Common myeloid progenitor, CD34-positive (primary cell): ENCODE data around the gene GMEB1.
"Not testable (repeated sequence)": the region's sequence is repeated elsewhere in the genome, so short reads cannot be mapped to it uniquely, and the experiment has no call there.

Experiments used
- CTCF ChIA-PET: fragments of 350-600 bp; sonication (Branson Sonifier 250); formaldehyde crosslinking; loops from one replicate; lab custom pipeline; 2021; ENCODE audit warnings: antibody characterized with exemption; lab: Charles Lee
- POLR2A ChIA-PET: fragments of 350-600 bp; sonication (Branson Sonifier 250); formaldehyde crosslinking; loops from one replicate; lab custom pipeline; 2021; ENCODE audit warnings: antibody characterized with exemption; lab: Charles Lee
- DNase-seq, 3 donors: peaks; one replicate each; pipeline versions ENCODE4 v3.0.0 to v3.0.0-alpha.2; 2013
- H3K27ac ChIP-seq, 2 experiments: 1 replicate in 1 of 2; 2 replicates in 1 of 2; pipeline ENCODE4 v1.7.0; 2013; ENCODE audit warnings: inconsistent platforms in 2 of 2, low read length in 2 of 2, mild to moderate bottlenecking in 2 of 2, low read depth in 1 of 2, moderate library complexity in 1 of 2; ENCODE audit not compliant: severe bottlenecking in 2 of 2, insufficient read depth in 1 of 2, poor library complexity in 1 of 2
- H3K27me3 ChIP-seq, 5 experiments: replicated peaks in 2 of 5; 1 replicate in 3 of 5; 2 replicates in 2 of 5; pipeline versions ENCODE4 v1.6.1 to v1.7.0; 2013; ENCODE audit warnings: low read length in 4 of 5, mild to moderate bottlenecking in 2 of 5, moderate library complexity in 2 of 5, inconsistent platforms in 1 of 5; ENCODE audit not compliant: insufficient read depth in 5 of 5, control insufficient read depth in 4 of 5
- H3K36me3 ChIP-seq, 4 experiments: 1 replicate in 2 of 4; 2 replicates in 2 of 4; pipeline versions ENCODE4 v1.6.1 to v1.7.0; 2013; ENCODE audit warnings: low read length in 3 of 4, control low read depth in 1 of 4, mild to moderate bottlenecking in 1 of 4; ENCODE audit not compliant: control insufficient read depth in 4 of 4, insufficient read depth in 4 of 4
- H3K4me1 ChIP-seq, 4 experiments: 1 replicate in 3 of 4; 2 replicates in 1 of 4; pipeline versions ENCODE4 v1.6.1 to v1.7.1; 2013; ENCODE audit warnings: low read length in 3 of 4, mild to moderate bottlenecking in 3 of 4, control low read depth in 1 of 4, inconsistent platforms in 1 of 4, moderate library complexity in 1 of 4; ENCODE audit not compliant: control insufficient read depth in 4 of 4, insufficient read depth in 4 of 4; ENCODE audit errors: control extremely low read depth in 1 of 4
- H3K4me3 ChIP-seq, 7 experiments: 1 replicate in 4 of 7; 2 replicates in 3 of 7; pipeline versions ENCODE4 v1.5.1 to v1.7.0; 2013; ENCODE audit warnings: mild to moderate bottlenecking in 7 of 7, low read length in 6 of 7, moderate library complexity in 6 of 7, inconsistent platforms in 2 of 7, low read depth in 2 of 7, control low read depth in 1 of 7; ENCODE audit not compliant: insufficient read depth in 4 of 7, control insufficient read depth in 1 of 7; ENCODE audit errors: extremely low read depth in 1 of 7
- H3K9me3 ChIP-seq, 5 experiments: 1 replicate in 4 of 5; 2 replicates in 1 of 5; pipeline versions ENCODE4 v1.6.1 to v1.7.1; 2013; ENCODE audit warnings: low read length in 4 of 5, mild to moderate bottlenecking in 2 of 5, inconsistent platforms in 1 of 5, low read depth in 1 of 5, moderate library complexity in 1 of 5; ENCODE audit not compliant: control insufficient read depth in 4 of 5, insufficient read depth in 2 of 5; ENCODE audit errors: control extremely low read depth in 1 of 5
- WGBS: methylation state at CpG from one replicate; pipeline ENCODE4 v1.1.5; 2013; ENCODE audit not compliant: insufficient coverage; 5-methylcytosine and 5-hydroxymethylcytosine counted together

GMEB1 gene

GRCh38 chr1:28671254-28671780, 2.7 kb downstream of the GMEB1 start:
- POLR2A ChIA-PET = interaction anchor here (0.6 to 1.0 kb wide), 2 partner anchors 28 to 374 kb away, joined by 3 to 6 read pairs; partner anchors contain the start of gene TAF12
- WGBS = 96% methylated on average over 14 of the region's 20 CpGs

GRCh38 chr1:28672971-28673370, 4.4 kb downstream of the GMEB1 start:
- DNase-seq, H3K27me3 ChIP-seq, H3K4me3 ChIP-seq, H3K36me3 ChIP-seq, POLR2A ChIA-PET, CTCF ChIA-PET, H3K27ac ChIP-seq, H3K9me3 ChIP-seq: not testable (repeated sequence)
- peaks cover 9 to 12% (median 12%) of the 10 kb centered on the region in 4 experiments for H3K4me1 ChIP-seq
- 97% methylated on average over 15 of the region's 15 CpGs for WGBS

More at GRCh38 chr1:28671254-28671780, 2.7 kb downstream of the GMEB1 start:
- no peak overlapping the region for H3K27ac ChIP-seq
- H3K36me3 ChIP-seq = peaks cover 0 to 4% (median 3%) of the 10 kb centered on the region in 4 experiments
- no peak for DNase-seq
- no peak overlapping the region for H3K4me3 ChIP-seq
- no peaks in the 10 kb centered on the region for H3K27me3 ChIP-seq
- no peaks in the 10 kb centered on the region for H3K9me3 ChIP-seq
- peaks cover 10 to 19% (median 15%) of the 10 kb centered on the region in 4 experiments for H3K4me1 ChIP-seq
- CTCF ChIA-PET = interaction anchor here (0.9 to 1.4 kb wide), 3 partner anchors 9 to 57 kb away, joined by 3 to 4 read pairs (median 3); no protein-coding TSS in a partner anchor

DNA sequence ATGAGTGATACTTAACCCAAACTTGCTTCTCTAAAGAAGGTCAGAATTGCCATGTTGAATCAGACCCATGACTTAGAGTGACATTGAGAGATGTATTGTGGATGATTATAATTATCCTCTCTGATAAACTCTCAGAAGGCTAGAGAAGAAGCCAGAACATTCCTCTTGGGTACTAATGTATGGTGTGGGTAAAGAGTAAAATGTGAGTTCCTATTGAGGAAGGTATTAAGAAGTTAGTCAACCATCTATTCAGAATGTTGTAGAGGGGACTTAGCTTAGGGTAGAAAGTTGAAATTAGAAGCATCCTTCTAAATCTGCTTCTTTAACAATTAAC, 7.3 kb downstream of the GMEB1 start:
- POLR2A ChIA-PET = interaction anchor here (0.7 kb wide), 1 partner anchor 27 kb away, joined by 3 read pairs; the partner anchor contains the start of gene RNU11

GRCh38 chr1:28680151-28680550, 11.6 kb downstream of the GMEB1 start:
- no peaks in the 10 kb centered on the region for H3K4me1 ChIP-seq
- no peaks in the 10 kb centered on the region for H3K27me3 ChIP-seq
- H3K36me3 ChIP-seq = peaks cover 14 to 25% (median 21%) of the 10 kb centered on the region in 4 experiments
- H3K4me3 ChIP-seq = no peak overlapping the region
- no peak overlapping the region for H3K27ac ChIP-seq
- CTCF ChIA-PET = interaction anchor here (1.1 kb wide), 1 partner anchor 9 kb away, joined by 3 read pairs; no protein-coding TSS in a partner anchor
- no peak for DNase-seq
- POLR2A ChIA-PET = no interaction called here
- 100% methylated on average over 1 of the region's 4 CpGs for WGBS
- no peaks in the 10 kb centered on the region for H3K9me3 ChIP-seq

More for the DNA sequence above, 7.3 kb downstream of the GMEB1 start:
- Histone ChIP-seq H3K4me3 (no peak overlapping the region), H3K4me1 (no peaks in the 10 kb centered on the region), H3K27ac (no peak overlapping the region), H3K27me3 (no peaks in the 10 kb centered on the region), H3K9me3 (no peaks in the 10 kb centered on the region), H3K36me3 (peaks cover 0 to 4% (median 3%) of the 10 kb centered on the region in 4 experiments)
- DNase-seq = no peak
- CTCF ChIA-PET = no interaction called here

- Histone ChIP-seq H3K27ac (no peak overlapping the region), H3K4me3 (no peak overlapping the region), H3K9me3 (no peaks in the 10 kb centered on the region), H3K36me3 (peaks cover 17 to 30% (median 22%) of the 10 kb centered on the region in 4 experiments), H3K27me3 (no peaks in the 10 kb centered on the region), H3K4me1 (no peaks in the 10 kb centered on the region)
- ChIA-PET CTCF (interaction anchor here (1.2 to 1.3 kb wide), 2 partner anchors 21 to 54 kb away, joined by 3 to 4 read pairs; partner anchors contain the start of gene YTHDF2), POLR2A (interaction anchor here (1.1 kb wide), 1 partner anchor 34 kb away, joined by 4 read pairs; no protein-coding TSS in a partner anchor)
- no peak for DNase-seq
- 96% methylated on average over 5 of the region's 6 CpGs for WGBS
These were observed 14.3 kb downstream of the GMEB1 start for GRCh38 chr1:28682840-28683239.

DNA sequence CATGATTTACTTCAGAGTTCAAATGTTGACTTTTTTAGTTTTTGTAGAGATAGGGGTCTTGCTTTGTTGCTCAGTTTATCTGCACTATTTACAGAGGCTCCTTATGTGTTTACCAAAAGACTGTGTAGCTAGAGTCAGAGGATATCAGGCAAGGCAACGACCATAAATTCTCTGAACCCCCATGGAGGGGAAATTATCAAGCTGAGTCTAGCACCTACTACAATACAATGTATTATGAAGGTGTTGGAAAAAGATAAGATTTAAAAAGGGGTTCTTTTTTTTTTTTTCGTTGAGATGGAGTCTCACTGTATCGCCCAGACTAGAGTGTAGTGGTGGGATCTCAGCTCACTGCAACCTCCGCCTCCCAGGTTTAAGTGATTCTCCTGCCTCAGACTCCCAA, 16.4 kb downstream of the GMEB1 start:
- Histone ChIP-seq H3K27ac (no peak overlapping the region), H3K9me3 (no peaks in the 10 kb centered on the region), H3K4me1 (no peaks in the 10 kb centered on the region), H3K4me3 (no peak overlapping the region), H3K27me3 (no peaks in the 10 kb centered on the region), H3K36me3 (peaks cover 18 to 30% (median 24%) of the 10 kb centered on the region in 4 experiments)
- ChIA-PET CTCF (interaction anchor here (0.7 to 1.1 kb wide), 2 partner anchors 13 to 51 kb away, joined by 3 read pairs; no protein-coding TSS in a partner anchor), POLR2A (interaction anchor here (0.7 kb wide), 1 partner anchor 15 kb away, joined by 3 read pairs; no protein-coding TSS in a partner anchor)
- 100% methylated on average over 2 of the region's 4 CpGs for WGBS
- peak in 1 of 3 donors; percentile 2 for DNase-seq

DNA sequence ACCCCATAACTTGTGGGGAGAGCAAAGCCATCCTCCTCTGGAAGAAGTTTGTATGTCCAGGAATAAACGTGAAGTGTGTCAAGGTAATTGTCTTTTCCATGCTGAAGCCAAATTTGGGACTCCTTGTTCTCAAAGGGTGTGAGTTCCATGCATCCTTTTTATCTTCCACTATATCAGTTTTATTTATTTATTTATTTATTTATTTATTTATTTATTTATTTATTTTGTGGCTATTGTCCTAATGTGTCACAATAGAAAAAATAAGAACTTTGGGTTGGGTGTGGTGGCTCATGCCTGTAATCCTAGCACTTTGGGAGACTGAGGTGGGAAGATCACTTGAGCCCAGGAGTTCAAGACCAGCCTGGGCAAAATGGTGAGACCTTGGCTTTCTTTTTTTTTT, 23.0 kb downstream of the GMEB1 start:
- H3K4me1 ChIP-seq, H3K9me3 ChIP-seq, DNase-seq, H3K27me3 ChIP-seq, CTCF ChIA-PET, POLR2A ChIA-PET, H3K27ac ChIP-seq, H3K4me3 ChIP-seq: not testable (repeated sequence)
- no CpG with 5 or more reads among the region's 1 CpG for WGBS
- H3K36me3 ChIP-seq = peaks cover 8 to 41% (median 14%) of the 10 kb centered on the region in 4 experiments
